ENCODE results near the gene ATF2. TPM values are rescaled to one million over a fixed set of nuclear protein-coding genes. Genes with fewer than 3 reads are reported as not detected.
"Not testable (repeated sequence)": the region's sequence is repeated elsewhere in the genome, so short reads cannot be mapped to it uniquely, and the experiment has no call there.

ATF2 gene
- total and polyA plus RNA-seq, 11 donors, result 11.2 to 41.5 (median 24.8) TPM

- intact Hi-C loops (cut with DNase I), result loop anchor here in 1 of 10 donors (10.0 kb wide), 1 partner anchor 182 kb away; no protein-coding TSS in a partner anchor
- 67 to 82% (median 73%) methylated on average over 1 of the region's 1 CpG for WGBS, 4 donors
- Histone ChIP-seq H3K4me3 (no peak overlapping the region), H3K27me3 (no peaks in the 10 kb centered on the region), H3K27ac (no peak overlapping the region), H3K4me1 (peaks cover 0 to 7% (median 0%) of the 10 kb centered on the region in 12 donors), H3K9me3 (no peaks in the 10 kb centered on the region), H3K36me3 (peaks cover 0 to 64% (median 31%) of the 10 kb centered on the region in 9 donors)
- ATAC-seq (no peak), DNase-seq (no peak)
- TF ChIP-seq CTCF (IDR thresholded peaks at IDR 0.05), result no peak
- TF ChIP-seq POLR2A (IDR thresholded peaks at IDR 0.05), result no peak
Observed at GRCh38 chr2:175103191-175103590, 64.8 kb downstream of the ATF2 start.

- H3K27me3 ChIP-seq, result no peaks in the 10 kb centered on the region
- no peaks in the 10 kb centered on the region for H3K9me3 ChIP-seq
- H3K4me3 ChIP-seq, result no peak overlapping the region
- TF ChIP-seq CTCF (IDR thresholded peaks at IDR 0.05) (no peak), POLR2A (IDR thresholded peaks at IDR 0.05) (no peak)
- H3K27ac ChIP-seq, result no peak overlapping the region
- H3K4me1 ChIP-seq, result peaks cover 0 to 7% (median 0%) of the 10 kb centered on the region in 12 donors
- no peak for DNase-seq
- peaks cover 0 to 72% (median 44%) of the 10 kb centered on the region in 9 donors for H3K36me3 ChIP-seq
- intact Hi-C loops (cut with DNase I), result loop anchor here in 1 of 10 donors (10.0 kb wide), 1 partner anchor 183 kb away; no protein-coding TSS in a partner anchor
- ATAC-seq, result no peak
Observed at GRCh38 chr2:175101514-175101913, 66.5 kb downstream of the ATF2 start.

- TF ChIP-seq CTCF (IDR thresholded peaks at IDR 0.05) (no peak), POLR2A (IDR thresholded peaks at IDR 0.05) (no peak)
- H3K4me1 ChIP-seq, result peaks cover 0 to 7% (median 0%) of the 10 kb centered on the region in 12 donors
- no peaks in the 10 kb centered on the region for H3K27me3 ChIP-seq
- DNase-seq, result no peak
- peaks cover 0 to 80% (median 43%) of the 10 kb centered on the region in 9 donors for H3K36me3 ChIP-seq
- intact Hi-C loops (cut with DNase I), result no loop called here
- H3K27ac ChIP-seq, result no peak overlapping the region
- 94 to 96% (median 95%) methylated on average over 5 of the region's 5 CpGs for WGBS, 4 donors
- no peak overlapping the region for H3K4me3 ChIP-seq
- no peaks in the 10 kb centered on the region for H3K9me3 ChIP-seq
- no peak for ATAC-seq
Observed at GRCh38 chr2:175097297-175097696, 70.7 kb downstream of the ATF2 start.

GRCh38 chr2:175084117-175084516 is 83.9 kb downstream of the ATF2 start:
- peaks cover 0 to 79% (median 56%) of the 10 kb centered on the region in 9 donors for H3K36me3 ChIP-seq
- DNase-seq; H3K4me1 ChIP-seq; intact Hi-C loops (cut with DNase I); H3K27ac ChIP-seq; H3K27me3 ChIP-seq; H3K4me3 ChIP-seq; ATAC-seq; H3K9me3 ChIP-seq: not testable (repeated sequence)
- 96 to 98% (median 97%) methylated on average over 4 of the region's 4 CpGs for WGBS, 4 donors

- ATAC-seq (no peak), DNase-seq (no peak)
- Histone ChIP-seq H3K27me3 (no peaks in the 10 kb centered on the region), H3K4me1 (no peaks in the 10 kb centered on the region), H3K36me3 (peaks cover 0 to 81% (median 65%) of the 10 kb centered on the region in 9 donors), H3K27ac (no peak overlapping the region), H3K4me3 (no peak overlapping the region), H3K9me3 (peaks cover 0 to 4% (median 0%) of the 10 kb centered on the region in 12 donors)
- TF ChIP-seq POLR2A (IDR thresholded peaks at IDR 0.05) (no peak), CTCF (IDR thresholded peaks at IDR 0.05) (no peak)
- 80 to 98% (median 95%) methylated on average over 3 of the region's 3 CpGs for WGBS, 4 donors
- intact Hi-C loops (cut with DNase I), result no loop called here
Observed at GRCh38 chr2:175080479-175080878, 87.5 kb downstream of the ATF2 start.

Data from heart left ventricle (tissue), 16 donors.